HL-60/S4 (cell line): ENCODE measurements around the gene DRAXIN.

Source experiments
- in situ Hi-C: fragments of 300-500 bp; cut with MboI; formaldehyde crosslinking; loops from 2 replicates; pipeline ENCODE4 v1.14.3; 2022; ENCODE audit warnings: low sequenced_read_pairs

The DRAXIN gene

GRCh38 chr1:11684070-11684469 is 7.4 kb upstream of the DRAXIN start:
- in situ Hi-C loops, result no loop called here

- in situ Hi-C loops, result no loop called here
Measured at GRCh38 chr1:11685210-11685752, 6.2 kb upstream of the DRAXIN start.

GRCh38 chr1:11688506-11688905 is 3.0 kb upstream of the DRAXIN start:
- in situ Hi-C loops, result no loop called here

GRCh38 chr1:11690397-11691301 is 861 bp upstream of the DRAXIN start:
- in situ Hi-C loops, result no loop called here

- in situ Hi-C loops, result no loop called here
Measured at GRCh38 chr1:11691928-11692711, 610 bp downstream of the DRAXIN start.

- in situ Hi-C loops, result no loop called here
Measured at GRCh38 chr1:11693024-11693590, 1.6 kb downstream of the DRAXIN start.

- in situ Hi-C loops, result no loop called here
Measured at GRCh38 chr1:11693917-11694316, 2.4 kb downstream of the DRAXIN start.

GRCh38 chr1:11695861-11696260 is 4.4 kb downstream of the DRAXIN start:
- in situ Hi-C loops, result no loop called here

GRCh38 chr1:11697188-11697892 is 5.8 kb downstream of the DRAXIN start:
- in situ Hi-C loops, result no loop called here

GRCh38 chr1:11697893-11698210 is 6.3 kb downstream of the DRAXIN start:
- in situ Hi-C loops, result no loop called here

GRCh38 chr1:11700601-11701467 is 9.3 kb downstream of the DRAXIN start:
- in situ Hi-C loops, result no loop called here

- in situ Hi-C loops, result no loop called here
Measured at GRCh38 chr1:11701551-11701961, 10.0 kb downstream of the DRAXIN start.

GRCh38 chr1:11701981-11702803 is 10.7 kb downstream of the DRAXIN start:
- in situ Hi-C loops, result no loop called here

- in situ Hi-C loops, result no loop called here
Measured at GRCh38 chr1:11703357-11704193, 12.1 kb downstream of the DRAXIN start.

GRCh38 chr1:11704194-11704529 is 12.7 kb downstream of the DRAXIN start:
- in situ Hi-C loops, result no loop called here

GRCh38 chr1:11704691-11705475 is 13.4 kb downstream of the DRAXIN start:
- in situ Hi-C loops, result no loop called here

- in situ Hi-C loops, result no loop called here
Measured at GRCh38 chr1:11705596-11705995, 14.1 kb downstream of the DRAXIN start.

GRCh38 chr1:11706292-11706691 is 14.8 kb downstream of the DRAXIN start:
- in situ Hi-C loops, result no loop called here
